Right atrium auricular region (tissue), 2 donors: ENCODE data around the gene HDAC10. TPM values are rescaled to one million over a fixed set of nuclear protein-coding genes. Genes with fewer than 3 reads are reported as not detected.

Experiments
- DNase-seq: peaks from one replicate; pipeline ENCODE4 v3.0.0-alpha.2; 2019; ENCODE audit warnings: low spot score
- H3K27ac ChIP-seq, 2 donors: fragments of 200-600 bp; sonication (generic); 1 replicate in 1 of 2; 2 replicates in 1 of 2; pipeline ENCODE4 v1.5.1; 2016 to 2019
- H3K27me3 ChIP-seq, 2 donors: fragments of 200-600 bp; sonication (generic); one replicate each; pipeline versions ENCODE4 v1.5.1 to v1.6.0; 2017 to 2019
- H3K36me3 ChIP-seq: fragments of 200-600 bp; sonication (generic); one replicate; pipeline ENCODE4 v1.5.1; 2016
- H3K4me1 ChIP-seq, 2 donors: fragments of 200-600 bp; sonication (generic); one replicate each; pipeline versions ENCODE4 v1.5.1 to v1.6.0; 2017 to 2019
- H3K4me3 ChIP-seq, 2 donors: fragments of 200-600 bp; sonication (generic); 1 replicate in 1 of 2; 2 replicates in 1 of 2; pipeline ENCODE4 v1.5.1; 2017 to 2019; ENCODE audit warnings: mild to moderate bottlenecking in 1 of 2, moderate library complexity in 1 of 2
- H3K9me3 ChIP-seq, 2 donors: fragments of 200-600 bp; sonication (generic); one replicate each; pipeline ENCODE4 v1.5.1; 2019
- CTCF ChIP-seq, 2 donors: fragments of 200-600 bp; sonication (generic); IDR thresholded peaks; one replicate each; pipeline ENCODE4 v1.5.1; 2019; ENCODE audit warnings: antibody characterized with exemption in 2 of 2
- total RNA-seq, 2 donors: library from RNA; depleted of rRNA; stranded (reverse); fragments of >200 nt; gene quantifications; one replicate each; pipeline ENCODE4 v1.1.0, GENCODE V29; 2016

The HDAC10 gene
- total RNA-seq, 2 donors from 2014 or later = 6.7 to 9.1 TPM

DNA sequence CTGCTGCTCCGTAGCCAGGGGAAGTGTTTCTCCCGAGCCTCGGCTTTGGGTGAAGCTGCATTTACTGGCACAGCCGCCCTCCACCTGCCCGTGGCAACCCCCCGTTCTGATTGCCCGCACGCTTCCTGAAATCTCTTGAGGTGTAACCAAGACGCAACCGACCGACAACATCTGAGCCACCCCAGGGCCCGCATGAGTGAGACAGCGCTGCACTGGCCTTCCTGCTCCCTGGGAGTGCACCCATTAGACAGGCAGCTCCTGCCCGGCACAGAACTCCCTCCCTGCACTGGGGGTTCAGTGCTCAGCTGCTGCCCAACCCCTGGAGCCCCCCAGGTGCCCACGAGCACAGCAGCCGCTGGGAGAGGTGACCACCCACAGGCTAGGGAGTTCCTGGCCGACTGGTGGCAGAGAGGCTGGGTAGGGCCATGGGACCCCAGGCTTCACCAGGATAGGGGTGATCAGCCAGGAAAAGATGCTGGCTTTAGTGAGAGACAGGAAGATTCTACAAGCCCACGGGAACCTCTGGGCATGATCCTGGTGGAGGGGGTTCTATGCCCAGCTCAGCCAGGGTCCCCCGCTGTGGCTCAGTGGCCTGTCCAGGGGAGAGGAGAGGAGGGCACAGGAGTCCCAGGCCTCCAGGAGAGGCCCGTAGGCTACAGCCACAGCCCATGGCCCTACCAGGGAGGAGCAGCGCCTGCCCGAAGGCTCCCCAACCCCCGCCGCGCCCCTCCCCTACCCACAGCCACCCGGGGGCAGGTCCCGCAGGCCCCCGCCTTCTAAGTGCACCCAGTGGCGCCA is 41.8 kb upstream of the HDAC10 start:
- H3K4me3 ChIP-seq = peak overlapping the region in 1 of 2 donors; percentile 40
- H3K4me1 ChIP-seq = peaks cover 0 to 51% of the 10 kb centered on the region in 2 donors
- H3K36me3 ChIP-seq = peaks cover 25% of the 10 kb centered on the region
- H3K27ac ChIP-seq = peak overlapping the region; percentile 80 to 92
- no peaks in the 10 kb centered on the region for H3K9me3 ChIP-seq
- no peak for TF ChIP-seq CTCF (IDR thresholded peaks at IDR 0.05)
- no peak for DNase-seq
- H3K27me3 ChIP-seq = no peaks in the 10 kb centered on the region

DNA sequence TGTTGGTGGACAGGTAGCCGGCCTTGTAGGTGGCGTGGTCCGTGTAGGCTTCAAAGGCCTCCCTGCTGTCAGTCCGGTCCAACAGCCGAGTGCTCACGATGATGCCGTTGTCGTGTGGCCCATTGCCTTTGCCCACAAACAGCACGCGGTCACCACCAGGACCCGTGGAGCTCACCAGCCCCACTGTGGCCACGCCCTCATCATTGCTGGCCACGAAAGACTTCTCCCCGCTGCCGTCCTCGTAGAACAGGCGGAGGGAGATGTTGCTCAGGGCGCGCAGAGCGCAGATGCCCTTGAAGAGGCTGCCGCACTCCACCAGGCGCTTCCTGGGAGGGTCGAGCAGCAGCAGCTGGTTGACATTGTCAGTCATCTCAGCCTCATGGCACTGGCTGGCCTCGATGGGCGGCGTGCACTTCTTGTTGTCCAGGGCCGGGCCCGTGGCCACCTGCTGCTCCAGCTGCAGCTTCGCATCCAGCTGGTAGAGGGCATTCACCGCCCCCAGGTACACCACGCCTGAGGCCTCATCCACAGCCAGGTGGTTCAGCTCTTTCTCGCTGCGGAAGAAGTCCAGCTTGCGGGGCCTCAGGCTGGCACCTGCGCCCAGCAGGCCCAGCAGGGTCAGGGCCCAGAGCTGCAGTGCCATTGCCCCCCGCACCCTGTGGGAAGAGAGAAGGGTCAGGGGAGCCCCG is 39.0 kb upstream of the HDAC10 start:
- Histone ChIP-seq H3K4me1 (peaks cover 0 to 28% of the 10 kb centered on the region in 2 donors), H3K27me3 (no peaks in the 10 kb centered on the region), H3K36me3 (peaks cover 48% of the 10 kb centered on the region), H3K27ac (no peak overlapping the region), H3K9me3 (no peaks in the 10 kb centered on the region), H3K4me3 (no peak overlapping the region)
- DNase-seq = no peak
- TF ChIP-seq CTCF (IDR thresholded peaks at IDR 0.05) = no peak

GRCh38 chr22:50289151-50289941 is 38.3 kb upstream of the HDAC10 start:
- Histone ChIP-seq H3K27ac (no peak overlapping the region), H3K36me3 (peaks cover 54% of the 10 kb centered on the region), H3K9me3 (no peaks in the 10 kb centered on the region), H3K4me1 (peaks cover 0 to 22% of the 10 kb centered on the region in 2 donors), H3K27me3 (no peaks in the 10 kb centered on the region), H3K4me3 (no peak overlapping the region)
- TF ChIP-seq CTCF (IDR thresholded peaks at IDR 0.05) = no peak
- no peak for DNase-seq

DNA sequence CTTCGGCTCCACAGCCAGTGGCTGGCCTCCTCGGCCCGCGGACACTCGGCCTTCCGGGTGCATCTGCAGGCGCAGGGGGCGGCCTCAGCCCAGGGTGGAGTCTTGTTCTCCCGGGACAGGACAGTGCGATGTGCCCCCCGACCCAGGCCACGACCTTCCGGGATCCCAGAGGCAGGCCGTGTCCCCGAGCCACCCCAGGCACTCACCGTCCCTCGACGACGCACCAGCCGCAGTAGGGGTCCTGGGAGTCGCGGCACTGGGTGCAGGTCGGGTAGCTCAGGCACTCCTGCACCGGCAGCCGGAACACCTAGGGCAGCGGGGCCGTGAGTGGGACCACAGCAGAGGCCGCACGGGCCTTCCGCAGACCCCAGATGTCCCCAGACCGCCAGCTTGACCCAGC is 36.7 kb upstream of the HDAC10 start:
- peaks cover 68% of the 10 kb centered on the region for H3K36me3 ChIP-seq
- no peaks in the 10 kb centered on the region for H3K9me3 ChIP-seq
- no peak for DNase-seq
- no peak for TF ChIP-seq CTCF (IDR thresholded peaks at IDR 0.05)
- H3K4me3 ChIP-seq = no peak overlapping the region
- H3K4me1 ChIP-seq = peaks cover 0 to 11% of the 10 kb centered on the region in 2 donors
- no peaks in the 10 kb centered on the region for H3K27me3 ChIP-seq
- no peak overlapping the region for H3K27ac ChIP-seq

- no peak overlapping the region for H3K4me3 ChIP-seq
- DNase-seq = no peak
- peaks cover 77% of the 10 kb centered on the region for H3K36me3 ChIP-seq
- TF ChIP-seq CTCF (IDR thresholded peaks at IDR 0.05) = no peak
- H3K27ac ChIP-seq = no peak overlapping the region
- no peaks in the 10 kb centered on the region for H3K9me3 ChIP-seq
- no peaks in the 10 kb centered on the region for H3K27me3 ChIP-seq
- H3K4me1 ChIP-seq = peaks cover 0 to 13% of the 10 kb centered on the region in 2 donors
Observed at GRCh38 chr22:50286701-50287318, 35.7 kb upstream of the HDAC10 start.
